T-cell (primary cell): ENCODE data around the gene HS3ST6. TPM values are rescaled to one million over a fixed set of nuclear protein-coding genes. Genes with fewer than 3 reads are reported as not detected.

Experiments used
- ATAC-seq, 4 experiments: fragments of 200-7000 bp in 3 of 4; fragments of 150-1000 bp in 1 of 4; cut with Tn5 transposase; replicated peaks in 1 of 4; 1 replicate in 3 of 4; 2 replicates in 1 of 4; pipeline ENCODE4 v1.10.0; 2021; ENCODE audit warnings: moderate library complexity in 3 of 4, mild to moderate bottlenecking in 2 of 4, moderate number of reproducible peaks in 1 of 4
- CTCF ChIA-PET, 2 donors: fragments of 300-600 bp; sonication (Branson Sonifier 250); formaldehyde crosslinking; loops; one replicate each; lab custom pipeline; 2022; ENCODE audit warnings: antibody characterized with exemption in 2 of 2; lab: Charles Lee
- POLR2A ChIA-PET, 2 donors: fragments of 300-600 bp; sonication (Branson Sonifier 250); formaldehyde crosslinking; loops; one replicate each; lab custom pipeline; 2022; ENCODE audit warnings: antibody characterized with exemption in 2 of 2; lab: Charles Lee
- DNase-seq, 35 experiments: peaks; one replicate each; pipeline versions ENCODE4 v3.0.0 to v3.0.0-alpha.2; 2013 to 2023
- H3K27ac ChIP-seq: one replicate; pipeline ENCODE4 v1.5.1; 2013; ENCODE audit warnings: low read length
- H3K27me3 ChIP-seq, 2 experiments: replicated peaks in 1 of 2; 1 replicate in 1 of 2; 2 replicates in 1 of 2; pipeline versions ENCODE4 v1.6.1 to v1.7.0; 2013; ENCODE audit warnings: low read length in 1 of 2, mixed read lengths in 1 of 2; ENCODE audit not compliant: control insufficient read depth in 2 of 2, insufficient read depth in 2 of 2; ENCODE audit errors: extremely low read depth in 1 of 2
- H3K36me3 ChIP-seq, 2 donors: 1 replicate in 1 of 2; 2 replicates in 1 of 2; pipeline versions ENCODE4 v1.6.1 to v1.7.0; 2013; ENCODE audit warnings: low read length in 1 of 2; ENCODE audit not compliant: control insufficient read depth in 2 of 2, insufficient read depth in 1 of 2; ENCODE audit errors: extremely low read depth in 1 of 2
- H3K4me1 ChIP-seq, 2 experiments: 1 replicate in 1 of 2; 2 replicates in 1 of 2; pipeline versions ENCODE4 v1.6.1 to v1.7.0; 2013; ENCODE audit warnings: low read length in 2 of 2, mixed read lengths in 1 of 2; ENCODE audit not compliant: insufficient read depth in 2 of 2, control insufficient read depth in 1 of 2; ENCODE audit errors: extremely low read depth in 1 of 2
- H3K4me3 ChIP-seq, 2 donors: 1 replicate in 1 of 2; 2 replicates in 1 of 2; pipeline versions ENCODE4 v1.5.1 to v1.7.0; 2013; ENCODE audit warnings: mild to moderate bottlenecking in 2 of 2, low read length in 1 of 2, moderate library complexity in 1 of 2; ENCODE audit not compliant: control insufficient read depth in 1 of 2; ENCODE audit errors: extremely low read depth in 1 of 2
- H3K9me3 ChIP-seq: 2 replicates; pipeline ENCODE4 v1.7.0; 2013
- H3K27ac Mint-ChIP-seq, 2 donors: one replicate each; pipeline ENCODE4 v1.8.0; 2020 to 2021; ENCODE audit warnings: mild to moderate bottlenecking in 2 of 2, mixed read lengths in 2 of 2
- H3K27me3 Mint-ChIP-seq, 2 donors: one replicate each; pipeline ENCODE4 v1.8.0; 2021 to 2022; ENCODE audit warnings: mixed read lengths in 2 of 2
- H3K36me3 Mint-ChIP-seq: one replicate; pipeline ENCODE4 v1.8.0; 2021; ENCODE audit warnings: mixed read lengths
- H3K4me1 Mint-ChIP-seq, 3 donors: one replicate each; pipeline ENCODE4 v1.8.0; 2020 to 2022; ENCODE audit warnings: mixed read lengths in 3 of 3, mild to moderate bottlenecking in 1 of 3
- H3K4me3 Mint-ChIP-seq, 3 donors: one replicate each; pipeline ENCODE4 v1.8.0; 2020 to 2022; ENCODE audit warnings: mild to moderate bottlenecking in 3 of 3, mixed read lengths in 3 of 3, moderate library complexity in 3 of 3
- H3K9me3 Mint-ChIP-seq, 3 donors: one replicate each; pipeline ENCODE4 v1.8.0; 2020 to 2022; ENCODE audit warnings: mixed read lengths in 3 of 3
- WGBS: methylation state at CpG from one replicate; pipeline ENCODE4 v1.1.5; 2013; ENCODE audit warnings: missing lambda C conversion rate; ENCODE audit not compliant: insufficient coverage; 5-methylcytosine and 5-hydroxymethylcytosine counted together
- total RNA-seq, 35 experiments: library from RNA in 6 of 35; stranded (reverse) in 6 of 35; fragments of 120-200 nt in 1 of 35; gene quantifications; one replicate each; pipeline versions ENCODE4 v1.2.1 to v1.2.4 and lab custom pipeline; 2013 to 2026

The HS3ST6 gene
- total RNA-seq, 5 donors from 2014 or later (not counting 1 experiment from before 2014, with no cell fraction given), result not detected

GRCh38 chr16:1895949-1896675 lies 22.1 kb downstream of the HS3ST6 start:
- no peaks in the 10 kb centered on the region for H3K9me3 ChIP-seq
- Mint-ChIP-seq H3K36me3 (no peaks in the 10 kb centered on the region), H3K4me1 (no peaks in the 10 kb centered on the region), H3K27ac (no peak overlapping the region), H3K9me3 (no peaks in the 10 kb centered on the region), H3K27me3 (peaks cover 5 to 21% of the 10 kb centered on the region in 2 donors), H3K4me3 (no peak overlapping the region)
- no peak overlapping the region for H3K4me3 ChIP-seq
- no peaks in the 10 kb centered on the region for H3K36me3 ChIP-seq
- CTCF ChIA-PET, result no interaction called here
- POLR2A ChIA-PET, result no interaction called here
- DNase-seq, result no peak
- 78% methylated on average over 26 of the region's 27 CpGs for WGBS
- H3K27ac ChIP-seq, result no peak overlapping the region
- ATAC-seq, result no peak
- H3K27me3 ChIP-seq, result peaks cover 0 to 43% of the 10 kb centered on the region in 2 experiments
- no peaks in the 10 kb centered on the region for H3K4me1 ChIP-seq

GRCh38 chr16:1895068-1895467 lies 23.1 kb downstream of the HS3ST6 start:
- ATAC-seq, result no peak
- Mint-ChIP-seq H3K27me3 (peaks cover 12 to 31% of the 10 kb centered on the region in 2 donors), H3K4me3 (no peak overlapping the region), H3K36me3 (no peaks in the 10 kb centered on the region), H3K9me3 (no peaks in the 10 kb centered on the region), H3K4me1 (no peaks in the 10 kb centered on the region), H3K27ac (no peak overlapping the region)
- ChIA-PET POLR2A (no interaction called here), CTCF (no interaction called here)
- no peak for DNase-seq
- H3K9me3 ChIP-seq, result no peaks in the 10 kb centered on the region
- H3K27ac ChIP-seq, result no peak overlapping the region
- peaks cover 0 to 38% of the 10 kb centered on the region in 2 experiments for H3K27me3 ChIP-seq
- H3K36me3 ChIP-seq, result no peaks in the 10 kb centered on the region
- no peaks in the 10 kb centered on the region for H3K4me1 ChIP-seq
- H3K4me3 ChIP-seq, result no peak overlapping the region
- 100% methylated on average over 2 of the region's 5 CpGs for WGBS

- Mint-ChIP-seq H3K36me3 (no peaks in the 10 kb centered on the region), H3K4me3 (no peak overlapping the region), H3K27me3 (peaks cover 20 to 31% of the 10 kb centered on the region in 2 donors), H3K9me3 (no peaks in the 10 kb centered on the region), H3K27ac (no peak overlapping the region), H3K4me1 (no peaks in the 10 kb centered on the region)
- Histone ChIP-seq H3K9me3 (no peaks in the 10 kb centered on the region), H3K4me1 (no peaks in the 10 kb centered on the region), H3K27me3 (peaks cover 0 to 36% of the 10 kb centered on the region in 2 experiments), H3K27ac (no peak overlapping the region), H3K36me3 (no peaks in the 10 kb centered on the region), H3K4me3 (no peak overlapping the region)
- POLR2A ChIA-PET, result no interaction called here
- ATAC-seq, result no peak
- CTCF ChIA-PET, result no interaction called here
- 57% methylated on average over 2 of the region's 4 CpGs for WGBS
- DNase-seq, result no peak
Measured at GRCh38 chr16:1890708-1891050, 27.5 kb downstream of the HS3ST6 start.

GRCh38 chr16:1890024-1890707 lies 28.0 kb downstream of the HS3ST6 start:
- Histone ChIP-seq H3K9me3 (no peaks in the 10 kb centered on the region), H3K4me1 (no peaks in the 10 kb centered on the region), H3K27ac (no peak overlapping the region), H3K4me3 (no peak overlapping the region), H3K27me3 (peaks cover 0 to 36% of the 10 kb centered on the region in 2 experiments), H3K36me3 (no peaks in the 10 kb centered on the region)
- peaks cover 21 to 31% of the 10 kb centered on the region in 2 donors for H3K27me3 Mint-ChIP-seq
- no peak overlapping the region for H3K4me3 Mint-ChIP-seq
- ATAC-seq (no peak), DNase-seq (no peak)
- POLR2A ChIA-PET, result interaction anchor here in 1 of 2 donors (0.7 kb wide), 1 partner anchor 1363 kb away, joined by 5 read pairs; no protein-coding TSS in a partner anchor
- no peaks in the 10 kb centered on the region for H3K4me1 Mint-ChIP-seq
- H3K36me3 Mint-ChIP-seq, result no peaks in the 10 kb centered on the region
- no peak overlapping the region for H3K27ac Mint-ChIP-seq
- CTCF ChIA-PET, result no interaction called here
- H3K9me3 Mint-ChIP-seq, result no peaks in the 10 kb centered on the region
- WGBS, result 78% methylated on average over 7 of the region's 16 CpGs

- H3K27me3 Mint-ChIP-seq, result peaks cover 24 to 29% of the 10 kb centered on the region in 2 donors
- ChIA-PET POLR2A (no interaction called here), CTCF (interaction anchor here in 1 of 2 donors (0.9 kb wide), 1 partner anchor 13 kb away, joined by 4 read pairs; no protein-coding TSS in a partner anchor)
- no peak overlapping the region for H3K27ac Mint-ChIP-seq
- no peak for DNase-seq
- H3K36me3 ChIP-seq, result no peaks in the 10 kb centered on the region
- H3K9me3 Mint-ChIP-seq, result no peaks in the 10 kb centered on the region
- no peaks in the 10 kb centered on the region for H3K36me3 Mint-ChIP-seq
- H3K27me3 ChIP-seq, result peaks cover 0 to 36% of the 10 kb centered on the region in 2 experiments
- H3K27ac ChIP-seq, result no peak overlapping the region
- ATAC-seq, result no peak
- H3K4me3 ChIP-seq, result no peak overlapping the region
- no peaks in the 10 kb centered on the region for H3K4me1 ChIP-seq
- H3K9me3 ChIP-seq, result no peaks in the 10 kb centered on the region
- H3K4me1 Mint-ChIP-seq, result no peaks in the 10 kb centered on the region
- 87% methylated on average over 7 of the region's 14 CpGs for WGBS
- no peak overlapping the region for H3K4me3 Mint-ChIP-seq
Measured at GRCh38 chr16:1887711-1888354, 30.4 kb downstream of the HS3ST6 start.

- Histone ChIP-seq H3K36me3 (no peaks in the 10 kb centered on the region), H3K9me3 (no peaks in the 10 kb centered on the region), H3K27me3 (peaks cover 2 to 43% of the 10 kb centered on the region in 2 experiments), H3K27ac (no peak overlapping the region), H3K4me1 (no peaks in the 10 kb centered on the region), H3K4me3 (no peak overlapping the region)
- Mint-ChIP-seq H3K36me3 (no peaks in the 10 kb centered on the region), H3K27ac (no peak overlapping the region), H3K4me3 (no peak overlapping the region), H3K4me1 (no peaks in the 10 kb centered on the region), H3K27me3 (peaks cover 15 to 17% of the 10 kb centered on the region in 2 donors), H3K9me3 (no peaks in the 10 kb centered on the region)
- DNase-seq, result no peak
- ATAC-seq, result no peak
- ChIA-PET CTCF (no interaction called here), POLR2A (no interaction called here)
- WGBS, result 72% methylated on average over 3 of the region's 5 CpGs
Measured at GRCh38 chr16:1884889-1885288, 33.3 kb downstream of the HS3ST6 start.
